PC-9 (cell line): ENCODE measurements around the gene ABCA6. TPM values are rescaled to one million over a fixed set of nuclear protein-coding genes. Genes with fewer than 3 reads are reported as not detected.
A peak's percentile ranks its signal among the peaks of the same experiment; 100 is the strongest.

Experiments
- Bru-seq: library from RNA; stranded (reverse); fragments of 400-500 nt; gene quantifications from one replicate; lab custom pipeline; 2021; lab: Mats Ljungman, UMichigan
- BruChase-seq, 2 experiments: library from RNA; stranded (reverse); fragments of 400-500 nt; gene quantifications; one replicate each; lab custom pipeline; 2021; lab: Mats Ljungman, UMichigan
- BruUV-seq: library from RNA; stranded (reverse); fragments of 400-500 nt; replicated peaks from 2 replicates; lab custom pipeline; 2021; lab: Mats Ljungman, UMichigan
- CTCF ChIA-PET: fragments of 300-600 bp; sonication (Branson Sonifier 250); formaldehyde crosslinking; loops from one replicate; lab custom pipeline; 2022; ENCODE audit warnings: antibody characterized with exemption; lab: Charles Lee
- POLR2A ChIA-PET: fragments of 300-600 bp; sonication (Branson Sonifier 250); formaldehyde crosslinking; loops from one replicate; lab custom pipeline; 2022; ENCODE audit warnings: antibody characterized with exemption; ENCODE audit not compliant: unreplicated experiment; lab: Charles Lee
- DNase-seq, 2 experiments: peaks; one replicate each; pipeline versions ENCODE4 v3.0.0 to v3.0.0-alpha.2; 2015 to 2022; ENCODE audit warnings: mixed read lengths in 1 of 2
- H2AFZ ChIP-seq: fragments of 200-600 bp; sonication (generic); 2 replicates; pipeline ENCODE4 v1.8.1; 2017; ENCODE audit warnings: antibody characterized with exemption
- H3F3A ChIP-seq: fragments of 200-600 bp; sonication (generic); 2 replicates; pipeline ENCODE4 v1.8.1; 2017; ENCODE audit warnings: antibody characterized with exemption, mild to moderate bottlenecking, low read depth; ENCODE audit not compliant: insufficient read depth
- H3K27ac ChIP-seq: fragments of 200-600 bp; sonication (generic); 2 replicates; pipeline ENCODE4 v1.6.1; 2016; ENCODE audit warnings: mixed run types
- H3K27me3 ChIP-seq: fragments of 200-600 bp; sonication (generic); 2 replicates; pipeline ENCODE4 v1.6.1; 2016; ENCODE audit warnings: low read depth, mixed run types; ENCODE audit not compliant: insufficient read depth
- H3K36me3 ChIP-seq: fragments of 200-600 bp; sonication (generic); 2 replicates; pipeline ENCODE4 v1.6.1; 2016; ENCODE audit warnings: low read depth, mixed run types
- H3K4me1 ChIP-seq: fragments of 200-600 bp; sonication (generic); replicated peaks from 2 replicates; pipeline ENCODE4 v1.6.1; 2016; ENCODE audit warnings: mixed run types; ENCODE audit not compliant: insufficient read depth
- H3K4me2 ChIP-seq: fragments of 200-600 bp; sonication (generic); 2 replicates; pipeline ENCODE4 v1.6.1; 2017; ENCODE audit warnings: mixed run types
- H3K4me3 ChIP-seq: fragments of 200-600 bp; sonication (generic); 2 replicates; pipeline ENCODE4 v1.6.1; 2016; ENCODE audit warnings: mixed run types
- H3K79me2 ChIP-seq: fragments of 200-600 bp; sonication (generic); 2 replicates; pipeline ENCODE4 v1.6.1; 2017; ENCODE audit warnings: low read depth, mixed run types
- H3K9me2 ChIP-seq: fragments of 200-600 bp; sonication (generic); 2 replicates; pipeline ENCODE4 v1.8.1; 2017; ENCODE audit warnings: mild to moderate bottlenecking; ENCODE audit not compliant: insufficient read depth
- H3K9me3 ChIP-seq: fragments of 200-600 bp; sonication (generic); 2 replicates; pipeline ENCODE4 v1.8.1; 2016; ENCODE audit warnings: low read depth; ENCODE audit not compliant: insufficient read depth
- H4K20me1 ChIP-seq: fragments of 200-600 bp; sonication (generic); 2 replicates; pipeline ENCODE4 v1.8.1; 2017; ENCODE audit not compliant: insufficient read depth
- CTCF ChIP-seq: fragments of 200-600 bp; sonication (generic); conservative IDR thresholded peaks from 2 replicates; pipeline ENCODE4 v1.6.1; 2017; ENCODE audit warnings: mixed run types, antibody characterized with exemption, mild to moderate bottlenecking, moderate library complexity
- EZH2 ChIP-seq: fragments of 200-600 bp; sonication (generic); IDR thresholded peaks from 2 replicates; pipeline ENCODE4 v1.8.0; 2017; ENCODE audit warnings: antibody characterized with exemption, low read depth
- intact Hi-C: fragments of 100-400 bp; cut with micrococcal nuclease; formaldehyde crosslinking; loops from one replicate; pipeline ENCODE4 v1.10.0; 2022; ENCODE audit not compliant: unreplicated experiment
- long read RNA-seq: library from polyadenylated mRNA; stranded (forward); transcript quantifications from one replicate; pipeline ENCODE4 v2.0.0, GENCODE V29; 2022
- total RNA-seq: library from RNA; stranded (reverse); gene quantifications from 2 replicates; pipeline ENCODE4 v1.2.3, GENCODE V29; 2021

ABCA6 gene
- total RNA-seq (not detected in 2 replicates), Bru-seq, nascent RNA (percentile 4 among the genes with signal in this experiment), BruChase-seq, experiment 1, labeled RNA remaining after a 2-hour chase (not detected), BruChase-seq, experiment 2, labeled RNA remaining after a 6-hour chase (percentile 5 among the genes with signal in this experiment)
- long read RNA-seq, result 0 reads

DNA sequence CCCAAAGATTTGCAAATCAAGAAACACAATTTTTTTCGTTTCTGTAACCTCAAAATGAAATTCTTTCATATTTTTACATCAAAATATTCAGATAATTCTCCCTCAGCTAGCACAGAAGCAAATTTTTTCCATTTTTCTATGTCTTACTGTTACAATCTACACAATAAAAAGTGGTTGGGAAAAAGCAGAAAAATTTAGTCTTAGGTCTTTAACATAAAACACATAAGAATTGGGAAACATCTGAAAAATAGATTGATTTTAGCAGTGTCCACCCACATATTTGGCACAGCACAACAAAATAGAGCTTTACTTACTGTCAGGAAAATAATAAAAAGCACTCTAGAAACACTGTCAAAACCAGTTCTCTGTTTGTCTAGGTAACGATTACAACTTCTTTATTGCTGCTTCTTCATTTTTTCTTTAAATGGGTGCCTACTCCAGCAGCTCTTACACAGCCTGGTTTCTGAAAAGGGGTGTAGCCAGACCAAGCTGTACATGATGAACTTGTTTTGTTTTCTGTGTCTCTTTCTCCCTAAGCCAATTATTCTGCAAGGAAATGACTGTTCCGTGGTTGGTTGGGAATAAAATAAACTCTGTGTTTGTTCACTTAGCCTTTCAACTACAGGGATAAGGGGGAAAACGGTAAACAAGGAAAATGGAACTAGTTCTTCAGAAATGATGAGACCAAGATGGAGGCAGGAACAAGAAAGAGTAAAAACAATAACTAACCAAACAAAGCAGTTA is at the start of gene ABCA6:
TSS of gene ABCA6 (minus strand) at position 465 of the 744 bp plus-strand sequence. CDS start 1,192 bp downstream, outside the sequence.
- H2AFZ ChIP-seq, result peak within 1 kb of the TSS; percentile 36; the same call in 1 of the 2 replicates
- POLR2A ChIA-PET, result no interaction called here
- CTCF ChIA-PET, result no interaction called here

GRCh38 chr17:69188796-69189195 is 47.1 kb upstream of the ABCA6 start:
- Histone ChIP-seq H4K20me1 (no peaks in the 10 kb centered on the region), H3K27ac (no peak overlapping the region), H3K27me3 (no peaks in the 10 kb centered on the region), H3K9me2 (no peaks in the 10 kb centered on the region), H2AFZ (no peak overlapping the region), H3K4me2 (no peak overlapping the region), H3F3A (no peaks in the 10 kb centered on the region), H3K4me1 (no peaks in the 10 kb centered on the region), H3K79me2 (no peaks in the 10 kb centered on the region), H3K9me3 (no peaks in the 10 kb centered on the region), H3K36me3 (no peaks in the 10 kb centered on the region), H3K4me3 (no peak overlapping the region)
- ChIA-PET POLR2A (interaction anchor here (0.6 kb wide), 1 partner anchor 44 kb away, joined by 4 read pairs; no protein-coding TSS in a partner anchor), CTCF (no interaction called here)
- no TSS peak for BruUV-seq
- DNase-seq, result no peak
- no peak for TF ChIP-seq EZH2
- TF ChIP-seq CTCF, result no peak
- intact Hi-C loops, result no loop called here

More for the DNA sequence above, at the start of gene ABCA6:
- BruUV-seq, result no TSS peak
- H3K27ac ChIP-seq, result no peak within 1 kb of the TSS
- no peaks in the 10 kb centered on the region for H3K9me3 ChIP-seq
- H3K4me3 ChIP-seq, result no peak within 1 kb of the TSS
- H3K27me3 ChIP-seq, result no peaks in the 10 kb centered on the region
- no peaks in the 10 kb centered on the region for H3F3A ChIP-seq
- peaks cover 4% of the 10 kb centered on the region for H3K9me2 ChIP-seq
- no peaks in the 10 kb centered on the region for H4K20me1 ChIP-seq
- H3K4me2 ChIP-seq, result no peak within 1 kb of the TSS
- DNase-seq, result no peak
- intact Hi-C loops, result no loop called here
- TF ChIP-seq CTCF (no peak), EZH2 (no peak)
- no peaks in the 10 kb centered on the region for H3K4me1 ChIP-seq
- no peaks in the 10 kb centered on the region for H3K79me2 ChIP-seq
- no peaks in the 10 kb centered on the region for H3K36me3 ChIP-seq

GRCh38 chr17:69188064-69188463 is 46.4 kb upstream of the ABCA6 start:
- BruUV-seq, result no TSS peak
- CTCF ChIA-PET, result no interaction called here
- intact Hi-C loops, result no loop called here

More at GRCh38 chr17:69188064-69188463, 46.4 kb upstream of the ABCA6 start:
- Histone ChIP-seq H3K9me3 (no peaks in the 10 kb centered on the region), H3F3A (no peaks in the 10 kb centered on the region), H3K79me2 (no peaks in the 10 kb centered on the region), H2AFZ (no peak overlapping the region), H3K4me3 (no peak overlapping the region), H3K27me3 (no peaks in the 10 kb centered on the region), H3K4me1 (no peaks in the 10 kb centered on the region), H3K4me2 (no peak overlapping the region), H3K27ac (no peak overlapping the region), H4K20me1 (no peaks in the 10 kb centered on the region), H3K36me3 (no peaks in the 10 kb centered on the region), H3K9me2 (no peaks in the 10 kb centered on the region)
- no peak for DNase-seq
- no peak for TF ChIP-seq EZH2
- no peak for TF ChIP-seq CTCF
- POLR2A ChIA-PET, result interaction anchor here (0.6 kb wide), 1 partner anchor 43 kb away, joined by 4 read pairs; no protein-coding TSS in a partner anchor
